Liver (tissue), 9 donors: ENCODE measurements around the gene PNMT. TPM values are rescaled to one million over a fixed set of nuclear protein-coding genes. Genes with fewer than 3 reads are reported as not detected.

Experiments
- DNase-seq: peaks from one replicate; pipeline ENCODE4 v3.0.0-alpha.2; 2017; ENCODE audit warnings: low spot score
- H3K27ac ChIP-seq, 2 donors: one replicate each; pipeline ENCODE4 v1.7.0; 2013; ENCODE audit warnings: inconsistent platforms in 2 of 2, low read length in 2 of 2, control low read depth in 1 of 2, low read depth in 1 of 2, mild to moderate bottlenecking in 1 of 2
- H3K27me3 ChIP-seq, 4 donors: one replicate each; pipeline versions ENCODE4 v1.6.1 to v1.7.0; 2013; ENCODE audit warnings: low read length in 3 of 4, inconsistent platforms in 1 of 4, mild to moderate bottlenecking in 1 of 4, moderate library complexity in 1 of 4; ENCODE audit not compliant: control insufficient read depth in 4 of 4, insufficient read depth in 4 of 4
- H3K36me3 ChIP-seq, 4 donors: one replicate each; pipeline versions ENCODE4 v1.6.1 to v1.7.0; 2013; ENCODE audit warnings: low read length in 3 of 4, mild to moderate bottlenecking in 3 of 4, low read depth in 1 of 4, moderate library complexity in 1 of 4; ENCODE audit not compliant: control insufficient read depth in 4 of 4, insufficient read depth in 3 of 4
- H3K4me1 ChIP-seq, 4 donors: one replicate each; pipeline versions ENCODE4 v1.6.1 to v1.7.0; 2013; ENCODE audit warnings: low read length in 3 of 4, mild to moderate bottlenecking in 3 of 4, moderate library complexity in 1 of 4; ENCODE audit not compliant: control insufficient read depth in 4 of 4, insufficient read depth in 4 of 4
- H3K4me3 ChIP-seq, 3 donors: one replicate each; pipeline versions ENCODE4 v1.6.1 to v1.7.0; 2013; ENCODE audit warnings: low read length in 3 of 3, control low read depth in 1 of 3, low read depth in 1 of 3, mild to moderate bottlenecking in 1 of 3
- H3K9ac ChIP-seq, 2 donors: one replicate each; pipeline ENCODE4 v1.7.0; 2013; ENCODE audit warnings: low read length in 2 of 2, mild to moderate bottlenecking in 2 of 2, moderate library complexity in 2 of 2, control low read depth in 1 of 2, low read depth in 1 of 2
- H3K9me3 ChIP-seq, 4 donors: one replicate each; pipeline versions ENCODE4 v1.6.1 to v1.7.0; 2013; ENCODE audit warnings: low read length in 3 of 4; ENCODE audit not compliant: control insufficient read depth in 4 of 4
- CTCF ChIP-seq: fragments of 150-350 bp; IDR thresholded peaks from 2 replicates; pipeline ENCODE4 v1.5.1; 2017; ENCODE audit warnings: improper control_type of control experiment, low read depth, low read length; ENCODE audit not compliant: missing input control
- GABPA ChIP-seq, 2 donors: IDR thresholded peaks in 1 of 2; conservative IDR thresholded peaks in 1 of 2; 2 replicates each; pipeline ENCODE4 v1.6.1; 2016; ENCODE audit warnings: antibody characterized with exemption in 2 of 2, mild to moderate bottlenecking in 1 of 2, moderate library complexity in 1 of 2
- HNF4A ChIP-seq, 2 donors: conservative IDR thresholded peaks; 2 replicates each; pipeline ENCODE4 v1.6.1; 2016; ENCODE audit warnings: antibody characterized with exemption in 2 of 2, mild to moderate bottlenecking in 2 of 2
- NR2F2 ChIP-seq: IDR thresholded peaks from 2 replicates; pipeline ENCODE4 v1.6.1; 2016; ENCODE audit warnings: antibody characterized with exemption
- RAD21 ChIP-seq, 2 donors: IDR thresholded peaks; 2 replicates each; pipeline ENCODE4 v1.6.1; 2016; ENCODE audit warnings: antibody characterized with exemption in 2 of 2, mild to moderate bottlenecking in 2 of 2
- REST ChIP-seq: IDR thresholded peaks from 2 replicates; pipeline ENCODE4 v1.6.1; 2016; ENCODE audit warnings: antibody characterized with exemption, mild to moderate bottlenecking
- RXRA ChIP-seq, 2 donors: IDR thresholded peaks; 2 replicates each; pipeline ENCODE4 v1.6.1; 2017 to 2018; ENCODE audit warnings: antibody characterized with exemption in 2 of 2, mild to moderate bottlenecking in 1 of 2
- WGBS: extraction: QIAGEN DNeasy Blood & Tissue Kit; methylation state at CpG from one replicate; pipeline ENCODE4 v1.1.7; 2013; 5-methylcytosine and 5-hydroxymethylcytosine counted together
- polyA plus RNA-seq, 2 donors: library from polyadenylated mRNA; stranded (reverse) in 1 of 2; unstranded in 1 of 2; fragments of 200-250 nt in 1 of 2; fragments of >200 nt in 1 of 2; fragmentation: Nextera tagmentation in 1 of 2; extraction: Ambion mirVana in 1 of 2; gene quantifications; one replicate each; pipeline versions ENCODE4 v1.2.1 to v1.2.3, GENCODE V29; 2013 to 2015
- total RNA-seq, 2 donors: library from RNA; depleted of rRNA; stranded (reverse); fragments of >200 nt; gene quantifications; one replicate each; pipeline ENCODE4 v1.2.3, GENCODE V29; 2014
- TF ChIP-seq, protein P1 (sequence below): IDR thresholded peaks from 2 replicates; pipeline ENCODE4 v1.6.1; 2016; ENCODE audit warnings: antibody characterized with exemption
- donor health status: healthy.
- donor health status: healthy.
- donor health status: healthy.
- donor health status: healthy.
- donor health status: healthy.

PNMT gene
- total and polyA plus RNA-seq, 4 donors = 0.20 to 8.6 (median 0.26) TPM; not detected in 1

GRCh38 chr17:39664581-39665561, 3.4 kb upstream of the PNMT start, which contains the start of gene TCAP:
Gene TCAP (plus strand): TSS chr17:39665349. CDS start chr17:39665360, 11 bp downstream.
- DNase-seq = no peak
- H3K9me3 ChIP-seq = no peaks in the 10 kb centered on the region
- H3K27me3 ChIP-seq = no peaks in the 10 kb centered on the region
- TF ChIP-seq REST (no peak), RXRA (IDR thresholded peaks at IDR 0.05) (peak in 1 of 2 donors; percentile 31), HNF4A (conservative IDR thresholded peaks at IDR 0.05) (peak in 1 of 2 donors; percentile 14), GABPA (IDR thresholded peaks at IDR 0.05 in 1 of 2, conservative IDR thresholded peaks at IDR 0.05 in 1 of 2) (no peak), RAD21 (IDR thresholded peaks at IDR 0.05) (no peak)
- no peak within 1 kb of the TSS for H3K4me3 ChIP-seq
- no peak within 1 kb of the TSS for H3K9ac ChIP-seq
- H3K36me3 ChIP-seq = peaks cover 0 to 9% (median 0%) of the 10 kb centered on the region in 4 donors
- H3K27ac ChIP-seq = no peak within 1 kb of the TSS
- peaks cover 31 to 79% (median 66%) of the 10 kb centered on the region in 4 donors for H3K4me1 ChIP-seq
- WGBS = 31% methylated on average over 15 of the region's 15 CpGs

DNA sequence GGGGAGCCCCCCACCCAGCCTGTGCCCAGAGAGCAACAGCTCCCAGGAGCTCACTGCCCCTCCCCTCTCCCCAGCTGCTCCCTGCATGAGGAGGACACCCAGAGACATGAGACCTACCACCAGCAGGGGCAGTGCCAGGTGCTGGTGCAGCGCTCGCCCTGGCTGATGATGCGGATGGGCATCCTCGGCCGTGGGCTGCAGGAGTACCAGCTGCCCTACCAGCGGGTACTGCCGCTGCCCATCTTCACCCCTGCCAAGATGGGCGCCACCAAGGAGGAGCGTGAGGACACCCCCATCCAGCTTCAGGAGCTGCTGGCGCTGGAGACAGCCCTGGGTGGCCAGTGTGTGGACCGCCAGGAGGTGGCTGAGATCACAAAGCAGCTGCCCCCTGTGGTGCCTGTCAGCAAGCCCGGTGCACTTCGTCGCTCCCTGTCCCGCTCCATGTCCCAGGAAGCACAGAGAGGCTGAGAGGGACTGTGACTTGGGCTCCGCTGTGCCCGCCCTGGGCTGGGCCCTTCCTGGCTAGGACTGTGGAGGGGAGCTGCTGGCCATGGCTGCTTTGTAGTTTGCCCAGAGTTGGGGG, 2.5 kb upstream of the PNMT start:
- Histone ChIP-seq H3K4me1 (peaks cover 30 to 73% (median 60%) of the 10 kb centered on the region in 4 donors), H3K4me3 (no peak overlapping the region), H3K27me3 (no peaks in the 10 kb centered on the region), H3K9me3 (no peaks in the 10 kb centered on the region), H3K9ac (no peak overlapping the region), H3K36me3 (peaks cover 0 to 4% (median 0%) of the 10 kb centered on the region in 4 donors), H3K27ac (no peak overlapping the region)
- DNase-seq = no peak
- 41% methylated on average over 17 of the region's 17 CpGs for WGBS
- TF ChIP-seq NR2F2 (no peak), RXRA (IDR thresholded peaks at IDR 0.05) (no peak), CTCF (peak; percentile 3)
- TF ChIP-seq, protein P1, sequence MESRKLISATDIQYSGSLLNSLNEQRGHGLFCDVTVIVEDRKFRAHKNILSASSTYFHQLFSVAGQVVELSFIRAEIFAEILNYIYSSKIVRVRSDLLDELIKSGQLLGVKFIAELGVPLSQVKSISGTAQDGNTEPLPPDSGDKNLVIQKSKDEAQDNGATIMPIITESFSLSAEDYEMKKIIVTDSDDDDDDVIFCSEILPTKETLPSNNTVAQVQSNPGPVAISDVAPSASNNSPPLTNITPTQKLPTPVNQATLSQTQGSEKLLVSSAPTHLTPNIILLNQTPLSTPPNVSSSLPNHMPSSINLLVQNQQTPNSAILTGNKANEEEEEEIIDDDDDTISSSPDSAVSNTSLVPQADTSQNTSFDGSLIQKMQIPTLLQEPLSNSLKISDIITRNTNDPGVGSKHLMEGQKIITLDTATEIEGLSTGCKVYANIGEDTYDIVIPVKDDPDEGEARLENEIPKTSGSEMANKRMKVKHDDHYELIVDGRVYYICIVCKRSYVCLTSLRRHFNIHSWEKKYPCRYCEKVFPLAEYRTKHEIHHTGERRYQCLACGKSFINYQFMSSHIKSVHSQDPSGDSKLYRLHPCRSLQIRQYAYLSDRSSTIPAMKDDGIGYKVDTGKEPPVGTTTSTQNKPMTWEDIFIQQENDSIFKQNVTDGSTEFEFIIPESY = no peak
